ENCODE data around the gene DSC3. TPM values are rescaled to one million over a fixed set of nuclear protein-coding genes. Genes with fewer than 3 reads are reported as not detected.
"Not testable (repeated sequence)": the region's sequence is repeated elsewhere in the genome, so short reads cannot be mapped to it uniquely, and the experiment has no call there.

The DSC3 gene
- total RNA-seq, 2 donors from 2014 or later, result 0.27 to 0.37 TPM

GRCh38 chr18:31042084-31042405, 497 bp downstream of the DSC3 start:
- Histone ChIP-seq H3K27me3 (peaks cover 40% of the 10 kb centered on the region), H3K9ac (ENCODE audit: low read depth in 2 of 2, low read length in 2 of 2) (no peak overlapping the region), H3K4me3 (peak overlapping the region; percentile 11), H3K9me3 (no peaks in the 10 kb centered on the region), H3K27ac (no peak overlapping the region), H3K36me3 (no peaks in the 10 kb centered on the region), H3K4me1 (peaks cover 2% of the 10 kb centered on the region)
- no peak for TF ChIP-seq CTCF (IDR thresholded peaks at IDR 0.05)
- DNase-seq, result no peak
- intact Hi-C loops (cut with DNase I), result no loop called here

- no peak overlapping the region for H3K4me3 ChIP-seq
- no peak for TF ChIP-seq CTCF (IDR thresholded peaks at IDR 0.05)
- peaks cover 40% of the 10 kb centered on the region for H3K27me3 ChIP-seq
- DNase-seq, result peak; percentile 22
- H3K9me3 ChIP-seq, result no peaks in the 10 kb centered on the region
- H3K4me1 ChIP-seq, result peaks cover 2% of the 10 kb centered on the region
- H3K9ac ChIP-seq (ENCODE audit: low read depth in 2 of 2, low read length in 2 of 2), result no peak overlapping the region
- no peaks in the 10 kb centered on the region for H3K36me3 ChIP-seq
- H3K27ac ChIP-seq, result no peak overlapping the region
- intact Hi-C loops (cut with DNase I), result no loop called here
These were observed 1.1 kb downstream of the DSC3 start for GRCh38 chr18:31041271-31042083.

- no peak for TF ChIP-seq CTCF (IDR thresholded peaks at IDR 0.05)
- H3K4me3 ChIP-seq, result no peak overlapping the region
- no peak for DNase-seq
These were observed 1.8 kb downstream of the DSC3 start for GRCh38 chr18:31040686-31041270.

GRCh38 chr18:31039426-31039825, 3.1 kb downstream of the DSC3 start:
- no peak for TF ChIP-seq CTCF (IDR thresholded peaks at IDR 0.05)
- H3K27ac ChIP-seq, result no peak overlapping the region
- intact Hi-C loops (cut with DNase I), result no loop called here
- no peak for DNase-seq
- no peaks in the 10 kb centered on the region for H3K9me3 ChIP-seq
- peaks cover 40% of the 10 kb centered on the region for H3K27me3 ChIP-seq
- no peak overlapping the region for H3K9ac ChIP-seq (ENCODE audit: low read depth in 2 of 2, low read length in 2 of 2)
- H3K4me1 ChIP-seq, result peaks cover 2% of the 10 kb centered on the region
- no peaks in the 10 kb centered on the region for H3K36me3 ChIP-seq
- no peak overlapping the region for H3K4me3 ChIP-seq

More at GRCh38 chr18:31040686-31041270, 1.8 kb downstream of the DSC3 start:
- peaks cover 40% of the 10 kb centered on the region for H3K27me3 ChIP-seq
- H3K9me3 ChIP-seq, result no peaks in the 10 kb centered on the region
- H3K9ac ChIP-seq (ENCODE audit: low read depth in 2 of 2, low read length in 2 of 2), result no peak overlapping the region
- intact Hi-C loops (cut with DNase I), result no loop called here
- H3K27ac ChIP-seq, result no peak overlapping the region
- no peaks in the 10 kb centered on the region for H3K36me3 ChIP-seq
- peaks cover 2% of the 10 kb centered on the region for H3K4me1 ChIP-seq

- H3K4me1 ChIP-seq; H3K9ac ChIP-seq (ENCODE audit: low read depth in 2 of 2, low read length in 2 of 2); H3K36me3 ChIP-seq; H3K27ac ChIP-seq; intact Hi-C loops (cut with DNase I); DNase-seq; H3K4me3 ChIP-seq; H3K9me3 ChIP-seq: not testable (repeated sequence)
- peaks cover 25% of the 10 kb centered on the region for H3K27me3 ChIP-seq
These were observed 4.9 kb downstream of the DSC3 start for GRCh38 chr18:31037686-31038085.

- Histone ChIP-seq H3K4me3 (no peak overlapping the region), H3K9me3 (no peaks in the 10 kb centered on the region), H3K36me3 (no peaks in the 10 kb centered on the region), H3K4me1 (no peaks in the 10 kb centered on the region), H3K9ac (ENCODE audit: low read depth in 2 of 2, low read length in 2 of 2) (no peak overlapping the region), H3K27me3 (no peaks in the 10 kb centered on the region), H3K27ac (no peak overlapping the region)
- DNase-seq, result no peak
- intact Hi-C loops (cut with DNase I), result no loop called here
- no peak for TF ChIP-seq CTCF (IDR thresholded peaks at IDR 0.05)
These were observed 8.0 kb downstream of the DSC3 start for GRCh38 chr18:31034541-31034940.
